SK-N-SH treated with all-trans-retinoic acid at 6 μM for 48 hours (cell line): ENCODE measurements around the gene GPNMB.

Experiments used
- ATAC-seq: fragments of 200-7000 bp; cut with Tn5 transposase; 3 replicates; pipeline ENCODE4 v1.9.1; 2020; ENCODE audit warnings: mild to moderate bottlenecking, moderate library complexity
- ARNTL ChIP-seq: fragments of 450-650 bp; formaldehyde crosslinking; IDR thresholded peaks from 2 replicates; pipeline ENCODE4 v1.5.0; 2020; ENCODE audit warnings: low read depth, mild to moderate bottlenecking, moderate library complexity, borderline replicate concordance
- BACH2 ChIP-seq: fragments of 250-450 bp; sonication (Bioruptor Pico); IDR thresholded peaks from 2 replicates; pipeline ENCODE4 v1.9.0; 2021; ENCODE audit warnings: mild to moderate bottlenecking, borderline replicate concordance
- CREB5 ChIP-seq: fragments of 250-450 bp; sonication (Bioruptor Pico); IDR thresholded peaks from 2 replicates; pipeline ENCODE4 v1.5.1; 2020; ENCODE audit warnings: low read depth, mild to moderate bottlenecking, moderate library complexity
- CSDC2 ChIP-seq: fragments of 250-450 bp; sonication (Bioruptor Pico); IDR thresholded peaks from 2 replicates; pipeline ENCODE4 v1.5.0; 2020; ENCODE audit warnings: mild to moderate bottlenecking, moderate library complexity
- CSRNP3 ChIP-seq: fragments of 250-450 bp; sonication (Bioruptor Pico); IDR thresholded peaks from 2 replicates; pipeline ENCODE4 v1.5.1; 2021; ENCODE audit warnings: mild to moderate bottlenecking, moderate library complexity
- ESRRG ChIP-seq: fragments of 250-450 bp; sonication (Bioruptor Pico); IDR thresholded peaks from 2 replicates; pipeline ENCODE4 v1.6.1; 2021; ENCODE audit warnings: mild to moderate bottlenecking
- GLIS3 ChIP-seq: fragments of 250-450 bp; sonication (Bioruptor Pico); IDR thresholded peaks from 2 replicates; pipeline ENCODE4 v1.5.0; 2020; ENCODE audit warnings: mild to moderate bottlenecking, moderate library complexity
- ISL1 ChIP-seq: fragments of 250-450 bp; sonication (Bioruptor Pico); IDR thresholded peaks from 2 replicates; pipeline ENCODE4 v2.1.2; 2022; ENCODE audit warnings: mild to moderate bottlenecking, moderate library complexity
- OSR1 ChIP-seq: fragments of 250-450 bp; sonication (Bioruptor Pico); IDR thresholded peaks from 2 replicates; pipeline ENCODE4 v1.8.0; 2022; ENCODE audit warnings: moderate library complexity, mild to moderate bottlenecking, inconsistent platforms
- PATZ1 ChIP-seq: fragments of 250-450 bp; sonication (Bioruptor Pico); IDR thresholded peaks from 2 replicates; pipeline ENCODE4 v1.8.0; 2020; ENCODE audit warnings: mild to moderate bottlenecking, moderate library complexity, borderline replicate concordance
- POU6F1 ChIP-seq: fragments of 250-450 bp; sonication (Bioruptor Pico); IDR thresholded peaks from 2 replicates; pipeline ENCODE4 v1.8.0; 2021; ENCODE audit warnings: low read depth, mild to moderate bottlenecking, moderate library complexity, borderline replicate concordance
- PPARA ChIP-seq: fragments of 250-450 bp; sonication (Bioruptor Pico); IDR thresholded peaks from 2 replicates; pipeline ENCODE4 v1.5.0; 2020; ENCODE audit warnings: mild to moderate bottlenecking, borderline replicate concordance
- RARB ChIP-seq: fragments of 250-450 bp; sonication (Bioruptor Pico); IDR thresholded peaks from 2 replicates; pipeline ENCODE4 v1.8.0; 2021; ENCODE audit warnings: mild to moderate bottlenecking, moderate library complexity
- SNAI2 ChIP-seq: fragments of 250-450 bp; sonication (Bioruptor Pico); IDR thresholded peaks from 2 replicates; pipeline ENCODE4 v1.5.0; 2020; ENCODE audit warnings: mild to moderate bottlenecking, moderate library complexity
- TCF4 ChIP-seq: fragments of 250-450 bp; sonication (Bioruptor Pico); IDR thresholded peaks from 2 replicates; pipeline ENCODE4 v1.8.0; 2021; ENCODE audit warnings: mild to moderate bottlenecking, moderate library complexity, borderline replicate concordance
- TOX ChIP-seq: fragments of 250-450 bp; sonication (Bioruptor Pico); IDR thresholded peaks from 2 replicates; pipeline ENCODE4 v1.8.0; 2021; ENCODE audit warnings: mild to moderate bottlenecking, moderate library complexity, borderline replicate concordance
- TSHZ2 ChIP-seq: fragments of 250-450 bp; sonication (Bioruptor Pico); IDR thresholded peaks from 2 replicates; pipeline ENCODE4 v1.5.0; 2020; ENCODE audit warnings: mild to moderate bottlenecking, moderate library complexity
- ZFP3 ChIP-seq: fragments of 250-450 bp; sonication (Bioruptor Pico); IDR thresholded peaks from 2 replicates; pipeline ENCODE4 v1.5.0; 2020; ENCODE audit warnings: mild to moderate bottlenecking, moderate library complexity
- ZNF565 ChIP-seq: fragments of 450-650 bp; formaldehyde crosslinking; conservative IDR thresholded peaks from 2 replicates; pipeline ENCODE4 v1.5.0; 2020; ENCODE audit warnings: low read depth, mild to moderate bottlenecking, moderate library complexity
- ZNF70 ChIP-seq: fragments of 450-650 bp; formaldehyde crosslinking; IDR thresholded peaks from 2 replicates; pipeline ENCODE4 v1.5.0; 2020; ENCODE audit warnings: mild to moderate bottlenecking, moderate library complexity
- ZNF8 ChIP-seq: fragments of 450-650 bp; formaldehyde crosslinking; IDR thresholded peaks from 2 replicates; pipeline ENCODE4 v1.5.0; 2020; ENCODE audit warnings: mild to moderate bottlenecking, moderate library complexity

GPNMB gene

GRCh38 chr7:23214423-23214822 is 32.2 kb upstream of the GPNMB start:
- ATAC-seq: no peak
- TF ChIP-seq PATZ1: no peak
- TF ChIP-seq TSHZ2 (CRISPR knock-in tag): no peak
- TF ChIP-seq RARB (CRISPR knock-in tag): no peak
- TF ChIP-seq SNAI2 (CRISPR knock-in tag): no peak
- no peak for TF ChIP-seq BACH2 (CRISPR knock-in tag)
- TF ChIP-seq ZFP3 (CRISPR knock-in tag): no peak
- no peak for TF ChIP-seq OSR1 (CRISPR knock-in tag)
- no peak for TF ChIP-seq ZNF70 (CRISPR knock-in tag)
- no peak for TF ChIP-seq CREB5 (CRISPR knock-in tag)
- no peak for TF ChIP-seq PPARA (CRISPR knock-in tag)
- TF ChIP-seq TOX (CRISPR knock-in tag): no peak
- TF ChIP-seq CSRNP3: no peak
- TF ChIP-seq CSDC2 (CRISPR knock-in tag): no peak
- no peak for TF ChIP-seq GLIS3 (CRISPR knock-in tag)
- TF ChIP-seq ZNF565: no peak
- TF ChIP-seq TCF4 (CRISPR knock-in tag): no peak
- no peak for TF ChIP-seq ESRRG (CRISPR knock-in tag)
- no peak for TF ChIP-seq ISL1 (CRISPR knock-in tag)

GRCh38 chr7:23214938-23215337 is 31.6 kb upstream of the GPNMB start:
- no peak for TF ChIP-seq ESRRG (CRISPR knock-in tag)
- no peak for ATAC-seq

- no peak for TF ChIP-seq ZFP3 (CRISPR knock-in tag)
- TF ChIP-seq CREB5 (CRISPR knock-in tag): no peak
- TF ChIP-seq GLIS3 (CRISPR knock-in tag): no peak
- TF ChIP-seq ARNTL (CRISPR knock-in tag): no peak
- no peak for TF ChIP-seq SNAI2 (CRISPR knock-in tag)
- no peak for TF ChIP-seq PPARA (CRISPR knock-in tag)
- TF ChIP-seq ESRRG (CRISPR knock-in tag): no peak
- no peak for TF ChIP-seq ISL1 (CRISPR knock-in tag)
- no peak for TF ChIP-seq TCF4 (CRISPR knock-in tag)
- TF ChIP-seq TOX (CRISPR knock-in tag): no peak
- no peak for TF ChIP-seq ZNF70 (CRISPR knock-in tag)
- TF ChIP-seq OSR1 (CRISPR knock-in tag): no peak
- TF ChIP-seq RARB (CRISPR knock-in tag): no peak
- TF ChIP-seq ZNF565: no peak
- TF ChIP-seq POU6F1 (CRISPR knock-in tag): no peak
- no peak for TF ChIP-seq ZNF8 (CRISPR knock-in tag)
- no peak for TF ChIP-seq PATZ1
Observed at GRCh38 chr7:23216021-23216420, 30.6 kb upstream of the GPNMB start.

More at GRCh38 chr7:23216021-23216420, 30.6 kb upstream of the GPNMB start:
- no peak for ATAC-seq
